NCI-H1436 (cell line): ENCODE results near the gene C19orf67.
"Not testable (repeated sequence)": the region's sequence is repeated elsewhere in the genome, so short reads cannot be mapped to it uniquely, and the experiment has no call there.

Source experiments
- DNase-seq: peaks from one replicate; lab custom pipeline; 2025; lab: John Stamatoyannopoulos, UW

C19orf67 gene

DNA sequence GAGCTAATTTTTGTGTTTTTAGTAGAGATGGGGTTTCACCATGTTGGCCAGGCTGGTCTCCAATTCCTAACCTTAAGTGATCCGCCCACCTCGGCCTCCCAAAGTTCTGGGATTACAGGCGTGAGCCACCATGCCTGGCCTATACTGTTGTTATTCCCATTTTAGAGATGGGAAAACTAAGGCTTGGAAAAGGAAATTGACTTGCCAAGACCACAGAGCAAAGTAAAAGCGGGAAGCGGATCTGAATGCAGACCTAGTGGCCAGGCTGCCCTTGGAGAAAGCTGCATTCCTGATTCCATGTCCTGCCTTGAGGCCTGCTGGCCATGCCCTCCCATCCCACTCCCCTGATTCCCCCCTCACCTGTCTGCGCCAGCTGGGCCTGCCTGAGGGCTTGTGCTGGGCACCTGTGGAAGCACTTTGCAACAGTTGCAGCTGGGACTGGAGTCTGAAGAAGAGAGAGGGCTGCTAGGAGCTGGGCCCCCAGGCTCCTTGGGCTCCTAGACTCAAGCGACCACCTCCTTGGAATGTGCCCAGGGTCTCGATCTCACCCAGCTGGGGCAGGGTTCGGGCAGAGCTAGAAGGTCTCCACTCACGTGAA, 29.4 kb downstream of the C19orf67 start:
- no peak for DNase-seq

GRCh38 chr19:14055396-14055795, 30.2 kb downstream of the C19orf67 start:
- no peak for DNase-seq

- DNase-seq = no peak
Measured at GRCh38 chr19:14054721-14055120, 30.9 kb downstream of the C19orf67 start.

DNA sequence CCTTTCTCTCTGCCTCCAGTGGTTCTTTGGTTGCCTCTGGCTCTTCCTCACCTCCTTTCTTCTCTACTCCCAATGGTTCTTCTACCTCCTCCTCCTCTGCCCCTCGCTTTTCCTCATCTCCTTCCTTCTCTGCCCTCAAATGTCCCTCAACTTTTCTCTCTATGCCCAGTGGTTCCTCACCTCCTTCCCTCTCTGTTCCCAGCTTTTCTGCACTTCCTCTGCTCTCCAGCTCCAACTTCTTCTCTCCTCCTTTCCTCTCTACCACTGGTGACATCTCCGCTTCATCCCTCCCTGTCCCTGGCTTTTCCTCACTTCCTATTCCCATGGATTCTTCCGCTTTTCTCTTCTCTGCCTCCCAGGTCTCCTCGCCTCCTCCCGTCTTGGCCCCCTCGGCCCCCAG, 31.5 kb downstream of the C19orf67 start:
- DNase-seq = no peak

DNA sequence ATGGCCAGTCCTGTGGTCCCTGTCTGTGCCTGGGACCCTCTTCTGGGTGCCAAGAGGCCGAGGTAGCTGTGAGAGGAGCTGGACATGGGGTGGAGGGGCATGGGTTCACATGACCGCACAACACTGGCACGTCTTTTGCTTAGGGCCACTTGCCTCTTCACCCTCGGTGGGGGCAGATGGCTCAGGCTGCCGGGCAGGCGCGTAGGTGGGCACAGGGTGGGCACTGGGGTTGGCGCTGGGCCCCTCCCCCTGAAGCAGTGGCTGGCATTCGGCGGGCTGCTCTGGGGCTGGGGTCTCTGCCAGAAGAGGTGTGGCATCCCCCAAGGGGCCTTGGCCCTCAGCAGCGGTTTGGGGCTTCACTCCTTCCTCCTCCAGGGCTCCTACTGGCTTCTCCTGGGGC, 32.1 kb downstream of the C19orf67 start:
- no peak for DNase-seq

DNA sequence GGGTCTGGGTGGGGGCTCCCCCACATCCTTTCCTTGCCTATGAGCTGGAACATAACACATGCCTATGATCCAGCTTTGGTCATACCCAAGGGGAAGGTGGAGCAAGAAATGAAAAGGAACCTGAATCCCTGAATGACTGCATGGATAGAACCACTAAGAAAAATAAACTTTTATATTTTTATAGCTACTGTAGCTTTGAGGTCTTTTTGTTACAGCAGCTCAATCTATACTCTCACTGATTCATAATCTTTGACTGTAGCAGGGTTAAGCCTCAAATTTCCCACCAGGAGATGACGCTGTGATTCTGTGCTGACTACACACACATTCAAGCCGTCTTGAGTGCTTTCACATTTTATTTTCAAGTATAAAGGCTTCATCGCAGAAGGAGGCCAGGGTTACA, 32.6 kb downstream of the C19orf67 start:
- DNase-seq = no peak

DNA sequence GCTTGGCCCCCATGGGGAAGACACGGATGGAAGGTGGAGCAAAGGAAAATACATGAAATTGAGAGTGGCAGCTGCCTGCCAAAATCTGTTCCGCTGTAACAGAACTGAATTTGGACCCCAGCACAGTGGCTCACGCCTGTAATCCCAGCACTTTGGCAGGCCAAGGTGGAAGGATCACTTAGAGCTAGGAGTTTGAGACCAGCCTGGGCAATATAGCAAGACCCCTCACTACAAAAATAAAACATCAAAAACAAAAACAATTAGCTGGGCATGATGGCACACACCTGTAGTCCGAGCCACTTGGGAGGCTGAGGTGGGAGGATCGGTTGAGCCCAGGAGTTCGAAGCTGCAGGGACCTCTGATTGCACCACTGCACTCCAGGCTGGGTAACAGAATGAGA, 33.1 kb downstream of the C19orf67 start:
- DNase-seq = no peak

GRCh38 chr19:14051980-14052379, 33.6 kb downstream of the C19orf67 start:
- DNase-seq = no peak

- DNase-seq = not testable (repeated sequence)
Measured at GRCh38 chr19:14050961-14051360, 34.6 kb downstream of the C19orf67 start.

DNA sequence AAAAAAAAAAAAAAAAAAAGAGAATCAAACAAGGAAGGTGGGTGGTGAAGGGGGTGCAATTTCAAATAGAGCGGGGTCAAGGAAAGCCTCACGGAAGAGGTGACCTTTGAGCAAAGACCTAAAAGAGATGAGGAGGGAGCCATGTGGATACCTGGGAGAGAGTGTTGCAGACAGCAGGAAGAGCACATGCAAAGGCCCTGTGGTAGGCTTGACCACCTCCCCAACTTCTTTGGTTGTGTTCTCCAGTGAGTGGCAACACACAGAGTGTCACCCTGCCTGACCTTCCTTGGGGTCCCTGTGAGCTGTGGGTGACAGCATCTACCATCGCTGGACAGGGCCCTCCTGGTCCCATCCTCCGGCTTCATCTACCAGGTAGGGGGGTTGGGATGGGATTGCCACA, 35.1 kb downstream of the C19orf67 start:
- DNase-seq = no peak

DNA sequence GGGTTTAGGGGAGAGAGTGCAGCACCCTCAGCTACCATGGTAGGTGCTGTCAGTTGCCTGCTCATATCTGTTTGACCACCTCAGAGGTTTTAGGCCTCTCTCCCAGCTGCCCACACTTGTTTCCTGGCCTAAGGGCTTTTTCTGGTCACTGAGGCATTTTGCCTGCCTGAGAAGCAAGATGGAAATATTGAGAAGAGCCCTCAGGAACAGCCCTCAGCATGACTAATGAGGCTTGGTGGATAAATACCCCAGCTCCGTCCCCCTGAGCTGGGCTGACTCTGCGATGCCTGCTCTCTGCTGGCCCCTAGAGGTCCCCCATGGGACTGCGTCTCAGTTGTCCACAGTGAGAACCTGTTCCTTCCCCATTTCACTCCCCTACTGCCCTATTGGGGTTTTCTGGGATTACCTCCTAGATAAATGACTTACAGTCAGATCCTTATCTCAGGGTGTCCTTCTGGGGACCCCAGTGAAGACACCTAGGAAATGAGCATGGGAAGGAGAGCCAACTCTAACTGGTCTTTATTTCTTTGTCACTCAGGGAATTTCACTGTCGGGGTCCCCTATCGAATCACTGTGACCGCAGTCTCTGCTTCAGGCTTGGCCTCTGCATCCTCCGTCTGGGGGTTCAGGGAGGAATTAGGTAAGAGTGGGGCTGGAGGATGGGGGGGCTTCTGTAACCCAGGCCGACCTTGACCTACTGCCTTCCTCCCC, 37.0 kb downstream of the C19orf67 start:
- DNase-seq = no peak

DNA sequence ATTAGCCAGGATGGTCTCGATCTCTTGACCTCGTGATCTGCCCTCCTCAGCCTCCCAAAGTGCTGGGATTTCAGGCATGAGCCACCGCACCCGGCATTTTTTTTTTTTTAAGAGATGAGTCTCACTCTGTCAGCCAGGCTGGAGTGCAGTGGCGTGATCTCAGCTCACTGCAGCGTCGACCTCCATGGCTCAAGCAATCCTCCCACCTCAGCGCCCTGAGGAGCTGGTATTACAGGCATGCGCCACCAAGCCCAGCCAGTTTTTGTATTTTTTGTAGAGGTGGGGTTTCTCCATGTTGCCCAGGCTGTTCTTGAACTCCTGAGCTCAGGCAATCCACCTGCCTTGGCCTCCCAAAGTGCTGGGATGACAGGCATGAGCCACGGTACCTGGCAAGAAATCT, 37.7 kb downstream of the C19orf67 start:
- DNase-seq = not testable (repeated sequence)

- DNase-seq = peak; percentile 49
Measured at GRCh38 chr19:14042659-14043608, 42.6 kb downstream of the C19orf67 start.

GRCh38 chr19:14039181-14039580, 46.4 kb downstream of the C19orf67 start:
- no peak for DNase-seq

GRCh38 chr19:14035706-14036105, 49.9 kb downstream of the C19orf67 start:
- DNase-seq = no peak

GRCh38 chr19:14035159-14035558, 50.4 kb downstream of the C19orf67 start:
- DNase-seq = not testable (repeated sequence)

DNA sequence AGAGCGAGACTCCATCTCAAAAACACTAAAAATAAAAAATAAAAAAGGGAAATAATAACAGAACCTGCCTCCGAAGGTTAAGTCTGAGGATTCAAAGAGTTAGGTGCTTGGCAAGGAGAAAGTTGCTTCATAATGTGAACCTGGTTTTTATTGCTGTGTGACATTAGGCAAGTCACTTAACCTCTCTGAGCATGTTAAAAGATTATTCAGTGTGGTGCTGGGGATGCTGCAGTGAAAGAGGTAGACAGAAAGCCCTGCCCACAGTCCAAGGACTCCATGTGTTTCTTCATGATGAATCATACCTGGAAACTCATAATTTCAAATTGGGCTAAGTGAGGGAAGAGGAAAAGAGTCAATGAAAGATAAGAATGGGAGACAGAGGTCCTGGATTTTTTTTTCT, 51.6 kb downstream of the C19orf67 start:
- no peak for DNase-seq

DNA sequence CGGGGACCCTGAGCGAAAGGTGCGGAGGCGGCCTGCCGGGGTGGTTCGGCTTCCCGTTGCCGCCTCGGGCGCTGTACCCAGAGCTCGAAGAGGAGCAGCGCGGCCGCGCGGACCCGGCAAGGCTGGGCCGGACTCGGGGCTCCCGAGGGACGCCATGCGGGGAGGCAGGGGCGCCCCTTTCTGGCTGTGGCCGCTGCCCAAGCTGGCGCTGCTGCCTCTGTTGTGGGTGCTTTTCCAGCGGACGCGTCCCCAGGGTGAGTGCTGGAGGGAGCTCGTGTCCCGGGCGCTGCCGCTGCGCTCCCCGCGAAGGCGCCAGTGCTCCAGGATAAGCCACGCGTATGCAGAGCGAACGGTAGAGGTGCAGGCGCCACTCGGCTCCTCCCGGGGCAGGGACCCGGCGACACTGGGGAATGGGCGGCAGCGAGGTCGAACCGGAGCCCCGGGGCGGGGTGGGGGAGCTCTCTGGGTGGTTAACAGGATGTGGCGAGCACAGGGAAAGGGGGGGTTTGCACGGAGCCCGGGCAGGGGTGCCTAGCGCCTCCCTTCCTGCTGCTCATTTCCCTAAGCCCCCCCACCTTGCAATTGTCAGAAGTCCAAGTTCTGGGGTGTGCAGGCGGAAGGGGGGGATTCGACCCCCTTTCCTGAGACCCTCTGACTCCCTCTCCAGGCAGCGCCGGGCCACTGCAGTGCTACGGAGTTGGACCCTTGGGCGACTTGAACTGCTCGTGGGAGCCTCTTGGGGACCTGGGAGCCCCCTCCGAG, 53.7 kb downstream of the C19orf67 start, which contains the start of gene IL27RA:
TSS of gene IL27RA (plus strand) at position 44 of the 762 bp plus-strand sequence. CDS start at position 155, 111 bp downstream.
- peak; percentile 36 for DNase-seq
